Tongue (tissue), 2 donors: Measurements from ENCODE around the gene GPC5. TPM values are rescaled to one million over a fixed set of nuclear protein-coding genes. Genes with fewer than 3 reads are reported as not detected.
"Not testable (repeated sequence)": the region's sequence is repeated elsewhere in the genome, so short reads cannot be mapped to it uniquely, and the experiment has no call there.

ENCODE experiments used
- DNase-seq: peaks from one replicate; pipeline ENCODE4 v3.0.0-alpha.2; 2015
- total RNA-seq: library from RNA; depleted of rRNA; stranded (reverse); fragments of >200 nt; gene quantifications from one replicate; pipeline ENCODE4 v1.2.3, GENCODE V29; 2014

Gene GPC5
- total RNA-seq, 1 donor from 2014 or later: 5.4 TPM

GRCh38 chr13:91369441-91369831, 29.0 kb upstream of the GPC5 start:
- DNase-seq: no peak

DNA sequence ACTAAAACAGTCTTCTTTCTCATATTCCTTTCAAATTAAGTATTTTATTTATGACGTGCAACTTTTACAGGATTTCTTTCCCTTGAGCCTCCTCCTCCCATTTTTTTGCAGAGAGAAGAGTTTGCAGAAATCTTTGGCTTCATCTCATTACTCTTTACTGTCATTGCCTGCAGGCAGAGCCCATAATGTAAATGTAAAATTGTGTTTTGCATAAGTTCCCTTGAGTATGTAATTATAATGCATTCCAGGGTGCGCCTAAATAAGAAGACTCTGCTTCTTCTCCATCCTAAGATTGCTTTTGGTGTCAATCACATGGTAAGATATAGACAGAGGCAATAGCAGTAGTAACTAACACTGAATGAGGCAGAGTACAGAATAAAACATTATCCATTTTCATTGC, 27.9 kb upstream of the GPC5 start:
- no peak for DNase-seq

- no peak for DNase-seq
Measured at GRCh38 chr13:91372911-91373310, 25.5 kb upstream of the GPC5 start.

DNA sequence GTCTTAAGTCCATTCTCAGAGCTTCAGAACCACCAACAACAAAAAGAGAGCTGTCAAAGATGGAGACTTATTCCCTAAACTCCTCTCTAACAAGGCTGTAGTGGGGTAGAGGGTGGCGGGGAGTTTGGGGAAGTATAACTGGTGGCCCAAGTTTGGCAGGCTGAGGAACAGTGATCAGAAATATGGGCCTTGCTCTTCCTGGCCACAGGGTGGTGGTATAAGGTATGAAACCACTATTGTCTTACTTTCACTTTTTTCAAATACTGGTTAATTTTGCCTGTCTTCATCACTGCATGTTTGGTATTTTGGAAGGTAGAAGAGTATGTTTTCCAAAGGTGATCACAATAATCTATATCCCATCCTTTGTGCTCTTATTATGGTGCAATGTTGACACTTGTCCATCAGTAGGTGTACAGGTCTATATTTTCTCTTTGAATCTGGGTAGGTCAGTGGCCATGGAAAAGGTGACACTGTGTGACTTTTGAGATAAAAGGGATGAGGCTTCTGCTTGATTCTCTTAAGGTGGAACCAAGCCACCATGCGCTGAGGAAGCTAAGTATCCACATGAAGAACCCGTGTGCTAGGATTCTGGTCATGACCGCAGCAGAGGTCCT, 23.2 kb upstream of the GPC5 start:
- no peak for DNase-seq

GRCh38 chr13:91381371-91381770, 17.1 kb upstream of the GPC5 start:
- DNase-seq: peak; percentile 38

GRCh38 chr13:91383836-91384235, 14.6 kb upstream of the GPC5 start:
- no peak for DNase-seq

- DNase-seq: no peak
Measured at GRCh38 chr13:91384896-91385295, 13.5 kb upstream of the GPC5 start.

- no peak for DNase-seq
Measured at GRCh38 chr13:91389186-91389585, 9.2 kb upstream of the GPC5 start.

- no peak for DNase-seq
Measured at GRCh38 chr13:91397595-91397994, 826 bp upstream of the GPC5 start.

- DNase-seq: no peak
Measured at GRCh38 chr13:91399189-91400062, 1.0 kb downstream of the GPC5 start.

- no peak for DNase-seq
Measured at GRCh38 chr13:91400063-91400399, 1.6 kb downstream of the GPC5 start.

DNA sequence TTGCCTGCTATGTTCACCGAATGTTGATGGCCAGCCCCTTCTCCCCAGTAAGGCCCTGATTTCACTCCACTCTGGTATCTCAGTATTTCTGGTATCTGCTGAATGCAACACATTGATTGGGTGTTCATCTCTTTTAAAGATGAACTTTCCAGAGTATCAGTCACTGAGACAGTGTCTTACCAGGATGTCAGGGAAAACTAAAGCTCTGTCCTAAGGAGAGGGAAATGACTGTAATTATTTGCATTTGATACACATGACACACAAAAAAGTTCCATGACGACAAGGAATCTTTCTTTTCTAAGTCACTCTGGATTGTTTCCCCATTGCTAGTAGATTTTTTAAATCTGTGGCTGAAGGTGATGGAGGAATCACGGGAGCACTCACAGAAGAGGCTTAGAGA, 2.2 kb downstream of the GPC5 start:
- no peak for DNase-seq

GRCh38 chr13:91401920-91402319, 3.5 kb downstream of the GPC5 start:
- no peak for DNase-seq

- DNase-seq: no peak
Measured at GRCh38 chr13:91405240-91405639, 6.8 kb downstream of the GPC5 start.

GRCh38 chr13:91406619-91407018, 8.2 kb downstream of the GPC5 start:
- peak; percentile 24 for DNase-seq

DNA sequence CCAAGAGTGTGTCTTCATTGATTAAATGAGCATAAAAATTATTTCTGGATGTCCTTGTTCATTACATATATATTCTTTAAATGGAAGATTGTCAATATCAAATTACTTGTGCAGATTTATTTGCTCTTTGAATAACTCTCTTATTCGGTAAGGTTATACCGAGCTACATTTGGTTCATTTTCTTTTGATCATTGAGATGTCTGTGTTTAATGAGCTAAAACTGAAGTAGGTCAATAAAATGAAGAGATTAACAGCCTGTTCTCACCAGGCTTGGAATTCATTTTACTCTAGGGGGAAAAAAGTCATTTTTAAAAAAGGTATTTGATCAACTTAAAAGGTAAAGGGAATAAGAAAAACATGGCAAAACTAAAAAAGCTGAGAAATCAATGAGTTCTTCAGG, 10.6 kb downstream of the GPC5 start:
- no peak for DNase-seq

- DNase-seq: not testable (repeated sequence)
Measured at GRCh38 chr13:91416579-91416978, 18.2 kb downstream of the GPC5 start.

- DNase-seq: no peak
Measured at GRCh38 chr13:91417660-91418325, 19.4 kb downstream of the GPC5 start.

GRCh38 chr13:91426913-91427312, 28.5 kb downstream of the GPC5 start:
- no peak for DNase-seq

DNA sequence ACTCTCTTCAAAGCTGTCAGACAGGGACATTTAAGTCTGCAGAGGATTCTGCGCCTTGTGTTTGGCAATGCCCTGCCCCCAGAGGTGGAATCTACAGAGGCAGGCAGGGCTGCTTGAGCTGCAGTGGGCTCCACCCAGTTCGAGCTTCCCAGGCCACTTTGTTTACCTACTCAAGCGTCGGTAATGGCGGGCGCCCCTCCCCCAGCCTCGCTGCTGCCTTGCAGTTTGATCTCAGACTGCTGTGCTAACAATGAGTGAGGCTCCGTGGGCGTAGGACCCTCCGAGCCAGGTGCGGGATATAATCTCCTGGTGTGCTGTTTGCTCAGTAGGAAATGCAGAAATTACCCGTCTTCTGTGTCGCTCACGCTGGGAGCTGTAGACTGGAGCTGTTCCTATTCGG, 40.3 kb downstream of the GPC5 start:
- not testable (repeated sequence) for DNase-seq

DNA sequence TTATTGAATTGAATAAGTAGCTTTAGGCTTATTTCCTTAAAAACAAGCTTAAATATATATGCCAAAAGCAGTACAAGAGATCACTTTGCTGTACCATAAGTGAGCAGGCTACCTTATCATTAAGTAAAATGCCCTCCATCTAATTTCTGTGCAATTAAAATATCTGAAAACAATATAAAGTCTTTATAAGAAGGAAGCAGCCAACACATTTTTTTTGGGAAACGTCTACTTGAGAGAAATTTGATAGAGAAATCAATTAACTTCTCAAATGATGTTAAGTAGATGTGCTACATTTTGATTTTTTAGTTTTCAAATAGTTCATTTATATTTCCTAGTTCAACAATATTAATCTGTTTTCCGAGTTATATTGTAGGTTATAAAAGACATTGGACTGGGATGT, 52.5 kb downstream of the GPC5 start:
- DNase-seq: no peak

DNA sequence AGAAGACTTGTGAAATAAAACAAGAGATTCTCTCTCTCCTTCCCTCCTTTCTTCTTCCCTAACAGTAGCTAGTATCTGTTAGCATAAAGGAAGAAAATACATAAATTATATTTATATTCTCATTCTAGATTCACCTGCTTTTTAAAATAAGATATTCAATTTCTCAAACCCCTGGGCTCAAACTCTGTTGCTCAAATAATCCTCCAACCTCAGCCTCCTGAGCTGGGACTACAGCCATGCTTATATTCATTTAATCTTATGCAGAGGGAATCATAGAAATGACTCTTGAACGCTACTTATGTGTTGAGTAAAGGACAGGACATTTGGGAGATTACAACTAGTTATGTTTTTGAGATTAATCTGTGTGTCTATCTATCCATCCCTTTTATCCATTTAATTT, 56.2 kb downstream of the GPC5 start:
- no peak for DNase-seq

GRCh38 chr13:91456837-91457236, 58.4 kb downstream of the GPC5 start:
- DNase-seq: no peak

DNA sequence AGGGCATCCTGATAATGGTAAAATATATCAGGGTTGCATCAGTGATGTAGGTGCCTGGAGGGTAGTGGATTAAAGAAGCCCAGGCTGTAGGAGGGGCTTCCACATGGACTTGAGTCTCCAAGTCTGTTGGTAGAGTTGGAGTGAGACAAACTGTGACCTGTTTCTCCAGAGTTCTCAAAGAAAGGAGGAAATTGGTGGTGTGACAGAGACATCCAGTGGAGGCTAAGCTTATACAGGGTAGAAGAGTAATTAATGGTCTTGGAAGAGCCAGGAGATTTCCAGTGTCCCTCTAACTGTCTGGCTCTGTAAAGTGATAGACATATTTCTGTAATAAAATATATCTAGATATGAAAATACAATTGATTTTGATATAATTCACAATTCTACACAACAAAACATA, 61.1 kb downstream of the GPC5 start:
- DNase-seq: no peak
